ENCODE measurements around the gene DIRAS1.
"Not testable (repeated sequence)": the region's sequence is repeated elsewhere in the genome, so short reads cannot be mapped to it uniquely, and the experiment has no call there.

The DIRAS1 gene

DNA sequence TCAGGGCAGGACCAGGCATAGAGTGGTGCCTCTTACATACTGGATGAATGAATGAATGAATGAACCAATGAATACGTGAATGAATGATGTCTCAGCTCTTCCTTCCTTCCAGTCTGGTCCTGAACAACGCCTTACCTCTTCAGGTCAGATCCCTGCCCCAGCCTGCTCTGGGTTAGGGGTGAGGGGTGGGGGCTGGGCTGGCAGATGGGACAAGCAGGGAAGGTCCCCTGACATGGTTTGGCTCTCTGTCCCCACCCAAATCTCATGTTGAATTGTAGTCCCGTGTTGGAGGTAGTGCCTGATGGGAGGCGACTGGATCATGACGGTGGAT, 9.3 kb downstream of the DIRAS1 start:
- DNase-seq (ENCODE audit: low read depth, low spot score) = no peak

DNA sequence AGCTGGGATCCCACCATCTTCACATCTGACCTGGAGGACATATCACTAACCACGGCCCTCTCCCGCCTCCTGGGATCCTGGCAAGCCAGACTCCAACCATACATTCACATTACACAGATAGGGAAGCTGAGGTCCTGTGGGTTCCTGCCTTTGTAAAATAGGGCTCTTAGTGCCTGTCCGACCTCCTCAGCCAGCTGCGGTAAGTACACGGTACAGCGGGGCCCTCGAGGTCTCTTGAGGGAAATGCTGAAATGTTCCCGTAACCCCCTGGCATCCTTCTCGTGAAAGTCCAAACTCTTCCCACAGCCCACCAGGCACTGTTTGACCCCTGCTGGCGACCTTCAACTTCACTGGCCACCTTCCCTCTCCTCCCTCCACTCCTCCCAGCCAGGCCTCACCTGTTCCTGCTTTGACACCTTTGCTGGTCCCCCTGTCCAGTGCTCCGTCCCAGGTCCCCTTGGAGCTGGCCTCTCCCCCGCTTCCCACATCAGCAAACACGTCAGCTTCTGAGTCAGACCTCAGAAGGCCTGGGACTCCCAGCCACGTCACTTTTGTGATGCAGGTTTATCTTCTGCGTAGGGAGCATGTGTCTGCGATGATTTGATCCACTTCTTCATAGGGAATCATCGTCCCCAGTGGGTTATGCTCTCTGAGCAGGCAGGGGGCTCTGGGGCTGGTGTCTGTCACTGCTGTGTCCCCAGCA, 9.8 kb downstream of the DIRAS1 start:
- DNase-seq (ENCODE audit: low read depth, low spot score) = no peak

- no peak for DNase-seq (ENCODE audit: low read depth, low spot score)
Observed at GRCh38 chr19:2706251-2706650, 14.9 kb downstream of the DIRAS1 start.

DNA sequence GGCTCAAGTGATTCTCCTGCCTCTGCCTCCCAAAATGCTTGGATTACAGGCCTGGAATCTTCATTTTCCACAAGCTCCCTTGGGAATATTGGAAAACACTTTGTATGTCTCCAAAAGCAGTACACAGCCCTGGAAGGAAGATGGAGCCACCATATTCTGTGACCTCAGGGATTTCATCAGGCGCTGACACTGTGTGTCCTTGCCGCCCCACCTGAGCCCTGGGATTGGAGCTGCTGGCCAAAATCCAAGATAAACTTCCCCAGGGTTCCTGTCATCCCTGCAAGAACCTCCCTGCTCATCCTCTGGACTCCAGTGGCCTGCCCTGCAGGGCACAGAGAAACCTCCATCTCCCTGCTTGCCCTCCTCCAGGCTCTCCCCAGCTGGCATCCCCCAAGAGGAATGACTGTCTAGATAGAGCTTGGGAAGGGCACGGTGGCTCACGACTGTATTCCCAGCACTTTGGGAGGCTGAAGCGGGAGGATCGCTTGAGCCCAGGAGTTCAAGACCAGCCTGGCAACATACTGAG, 17.4 kb downstream of the DIRAS1 start:
- DNase-seq (ENCODE audit: low read depth, low spot score) = no peak

DNA sequence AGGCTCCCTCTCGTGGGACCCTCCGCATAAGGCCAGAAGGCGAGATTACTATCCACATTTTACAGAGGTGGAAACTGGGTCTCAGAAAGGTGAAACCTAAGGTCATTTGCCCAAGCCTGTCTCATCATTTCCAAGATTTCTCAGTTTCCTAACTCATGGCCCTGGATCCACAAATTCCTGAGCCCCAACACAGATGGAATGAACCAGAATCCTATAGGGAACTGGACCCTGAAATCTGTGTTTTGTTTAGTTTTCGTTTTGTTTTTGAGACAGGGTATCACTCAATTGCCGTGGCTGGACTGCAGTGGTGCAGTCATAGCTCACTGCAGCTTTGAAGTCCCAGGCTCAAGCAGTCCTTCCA, 18.1 kb downstream of the DIRAS1 start:
- no peak for DNase-seq (ENCODE audit: low read depth, low spot score)

DNA sequence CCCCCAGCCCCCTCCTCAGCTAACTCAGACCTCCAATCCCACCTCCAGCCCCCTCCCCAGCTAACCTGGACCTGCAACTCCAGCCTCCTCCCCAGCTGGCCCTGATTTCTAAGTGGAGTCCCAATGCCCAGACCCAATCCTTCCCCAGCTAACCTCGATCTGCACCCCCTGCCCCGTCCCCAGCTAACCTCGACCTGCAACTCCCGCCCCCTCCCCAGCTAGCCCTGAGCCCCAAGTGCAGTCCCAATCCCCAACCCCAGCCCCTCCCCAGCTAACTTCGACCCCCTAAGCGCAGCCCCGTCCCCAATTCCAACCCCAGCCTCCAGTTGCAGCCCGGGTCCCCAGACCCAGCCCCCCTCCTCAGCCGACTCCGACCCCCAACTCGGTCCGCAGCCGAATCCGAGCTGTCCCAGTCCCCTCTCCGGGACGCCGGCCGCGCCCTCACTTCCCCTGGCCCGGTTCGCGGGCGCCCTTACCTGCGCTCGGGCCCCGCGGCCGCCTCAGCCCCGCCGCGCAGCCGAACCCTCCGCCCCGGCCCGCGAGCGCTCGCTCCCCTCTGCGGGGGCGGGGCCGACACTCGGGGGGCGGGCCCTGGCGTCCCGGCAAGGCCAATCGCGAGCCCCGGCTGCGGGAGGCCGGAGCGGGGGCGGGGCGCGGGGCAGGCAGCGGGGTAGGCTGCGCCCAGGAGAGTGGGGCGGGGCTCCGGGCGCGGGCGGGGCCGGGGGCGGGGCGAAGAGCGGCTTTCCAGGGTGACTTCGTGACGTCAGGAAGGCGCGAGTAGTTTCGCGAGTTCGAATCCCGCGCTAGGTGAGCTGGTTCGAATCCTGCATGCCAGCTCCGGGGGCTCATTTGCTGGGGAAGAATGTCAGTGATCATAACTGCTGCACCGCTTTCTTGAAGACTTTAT, 18.7 kb downstream of the DIRAS1 start, which contains the start of gene GNG7:
Gene GNG7, minus strand, starts transcription at position 525 of the 907 bp plus-strand sequence. CDS start 182,006 bp downstream, outside the sequence.
- peak; percentile 59 for DNase-seq (ENCODE audit: low read depth, low spot score)

DNA sequence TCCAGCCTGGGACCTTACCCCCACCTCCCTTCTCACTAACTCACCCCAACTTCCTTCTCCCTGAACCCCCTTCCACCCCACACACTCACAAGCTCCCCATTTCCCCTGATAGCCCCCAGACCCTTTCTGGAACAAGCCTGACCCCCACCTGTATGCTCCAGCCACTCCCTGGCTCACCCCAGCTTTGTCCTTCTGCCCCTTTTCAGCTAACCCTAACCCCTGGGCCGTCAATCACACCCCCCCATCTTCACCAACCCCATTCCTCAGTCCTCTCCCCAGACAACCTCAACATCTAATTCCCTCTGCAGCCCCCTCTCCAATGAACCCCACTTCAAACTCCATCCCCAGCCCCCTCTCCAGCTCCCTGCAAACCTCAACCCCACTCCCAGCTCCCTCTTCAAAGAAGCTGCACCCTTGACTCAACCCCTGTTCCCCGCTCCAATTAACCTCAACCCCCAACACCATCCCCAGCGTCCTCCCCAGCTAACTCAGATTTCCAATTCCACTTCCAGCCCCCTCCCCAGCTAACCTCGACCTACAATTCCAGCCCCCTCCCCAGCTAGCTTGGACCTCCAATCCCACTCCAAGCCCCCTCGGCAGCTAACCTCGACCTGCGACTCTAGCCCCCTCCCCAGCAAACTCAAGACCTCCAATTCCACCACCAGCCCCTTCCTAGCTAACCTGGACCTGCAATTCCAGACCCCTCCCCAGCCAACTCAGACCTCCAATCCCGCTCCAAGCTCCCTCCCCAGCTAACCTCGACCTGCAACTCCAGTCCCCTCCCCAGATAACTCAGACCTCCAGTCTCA, 19.6 kb downstream of the DIRAS1 start:
- no peak for DNase-seq (ENCODE audit: low read depth, low spot score)

- DNase-seq (ENCODE audit: low read depth, low spot score) = no peak
Observed at GRCh38 chr19:2700660-2701360, 20.4 kb downstream of the DIRAS1 start.

GRCh38 chr19:2699413-2700140, 21.6 kb downstream of the DIRAS1 start:
- DNase-seq (ENCODE audit: low read depth, low spot score) = no peak

DNA sequence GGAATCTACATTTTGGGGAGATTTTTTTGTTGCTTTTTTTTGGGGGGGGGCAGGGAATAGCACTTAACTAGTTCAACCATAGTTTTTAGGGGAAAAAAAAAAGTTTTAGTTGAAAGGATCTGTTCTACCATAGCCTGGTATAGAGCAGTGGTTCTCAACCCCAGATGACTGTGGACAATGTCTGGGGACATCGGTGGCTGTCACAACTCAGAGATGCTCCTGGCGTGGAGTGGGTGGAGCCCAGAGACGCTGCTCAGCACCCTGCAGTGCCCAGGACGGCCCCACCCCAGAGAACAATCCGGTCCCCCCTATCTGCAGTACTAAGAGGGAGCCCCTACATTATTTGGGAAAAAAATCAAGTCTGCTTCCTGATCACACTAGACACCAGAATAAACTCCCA, 27.0 kb downstream of the DIRAS1 start:
- DNase-seq (ENCODE audit: low read depth, low spot score) = no peak

- no peak for DNase-seq (ENCODE audit: low read depth, low spot score)
Observed at GRCh38 chr19:2693492-2694160, 27.5 kb downstream of the DIRAS1 start.

DNA sequence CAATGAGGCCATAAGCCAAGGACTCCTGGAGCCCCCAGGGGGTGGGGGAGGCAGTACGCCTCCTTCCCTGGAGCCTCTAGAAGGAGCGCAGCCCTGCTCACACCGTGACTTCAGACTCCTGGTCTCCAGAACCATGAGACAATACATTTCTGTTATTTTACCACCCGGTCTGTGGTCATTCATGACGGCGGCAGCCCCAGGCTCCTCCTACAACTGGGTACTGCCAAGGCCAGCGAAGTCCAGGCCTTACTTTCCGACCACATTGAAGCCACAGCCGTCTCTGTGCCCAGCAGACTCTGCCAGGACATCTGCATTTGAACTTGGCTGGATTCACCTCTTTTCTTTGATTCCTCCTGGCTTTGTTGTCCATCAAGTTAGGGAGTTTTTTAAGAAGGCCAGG, 29.2 kb downstream of the DIRAS1 start:
- no peak for DNase-seq (ENCODE audit: low read depth, low spot score)

- no peak for DNase-seq (ENCODE audit: low read depth, low spot score)
Observed at GRCh38 chr19:2690856-2691255, 30.3 kb downstream of the DIRAS1 start.

- no peak for DNase-seq (ENCODE audit: low read depth, low spot score)
Observed at GRCh38 chr19:2686360-2686759, 34.8 kb downstream of the DIRAS1 start.

GRCh38 chr19:2685204-2685704, 35.9 kb downstream of the DIRAS1 start:
- DNase-seq (ENCODE audit: low read depth, low spot score) = no peak

DNA sequence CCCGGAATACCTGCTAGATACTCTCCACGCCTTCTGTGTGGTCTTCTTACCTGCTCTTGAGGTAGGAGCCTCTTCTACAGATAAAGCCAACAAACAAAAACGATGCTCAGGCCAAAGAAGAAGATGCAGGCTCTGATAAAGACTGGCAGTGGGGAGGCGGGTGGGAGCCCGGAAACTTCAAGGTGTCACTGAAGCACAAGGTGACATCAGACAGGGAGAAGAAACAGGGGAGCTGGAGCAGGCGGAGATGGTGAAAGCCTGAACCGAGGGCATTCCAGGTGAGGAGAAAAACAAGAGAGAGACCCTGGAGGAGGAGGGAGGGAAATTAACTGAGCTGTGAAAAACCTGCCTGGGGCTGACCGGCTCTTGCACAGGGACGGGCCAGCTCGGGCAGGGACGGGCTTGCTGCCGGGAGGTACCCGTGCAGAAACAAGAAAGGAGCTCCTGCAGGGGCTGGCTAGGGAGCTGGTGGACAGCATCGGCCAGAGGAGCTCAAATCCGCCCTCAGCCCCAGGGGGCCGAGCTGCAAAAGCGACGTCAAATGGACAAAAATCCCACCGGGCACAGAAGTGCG, 37.7 kb downstream of the DIRAS1 start:
- DNase-seq (ENCODE audit: low read depth, low spot score) = peak; percentile 86

DNA sequence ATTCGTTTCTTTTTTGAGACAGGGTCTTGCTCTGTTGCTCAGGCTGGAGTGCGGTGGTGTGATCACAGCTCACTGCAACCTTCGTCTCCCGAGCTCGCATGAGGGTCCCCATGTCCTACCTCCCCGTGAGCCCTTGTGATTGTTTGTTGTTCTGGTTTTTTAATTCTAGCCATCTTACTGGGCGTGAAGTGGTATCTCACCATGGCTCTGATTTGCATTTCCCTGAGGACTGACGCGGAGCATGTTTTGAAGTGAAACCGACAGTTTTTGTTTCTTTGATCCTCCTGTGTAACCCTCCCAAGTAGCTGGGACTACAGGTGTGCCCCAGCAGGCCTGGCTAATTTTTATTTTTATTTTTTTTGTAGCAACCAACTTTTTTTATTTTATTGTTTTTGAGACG, 40.4 kb downstream of the DIRAS1 start:
- DNase-seq (ENCODE audit: low read depth, low spot score) = no peak

- no peak for DNase-seq (ENCODE audit: low read depth, low spot score)
Observed at GRCh38 chr19:2679439-2679838, 41.7 kb downstream of the DIRAS1 start.

DNA sequence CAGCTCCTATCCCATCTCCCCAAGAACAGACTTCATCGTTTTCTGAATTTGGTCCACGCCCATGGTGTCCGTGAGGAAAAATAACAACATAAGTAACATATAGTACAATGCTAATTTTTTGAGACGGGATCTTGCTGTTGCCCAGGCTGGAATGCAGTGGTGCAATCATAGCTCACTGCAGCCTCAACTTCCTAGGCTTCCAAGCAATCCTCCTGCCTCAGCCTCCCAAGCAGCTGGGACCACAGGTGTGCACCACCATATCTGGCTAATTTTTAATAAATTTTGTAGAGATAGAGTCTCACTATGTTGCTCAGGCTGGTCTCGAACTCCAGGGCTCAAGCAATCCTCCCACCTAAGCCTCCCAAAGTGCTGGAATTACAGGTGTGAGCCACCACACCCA, 42.2 kb downstream of the DIRAS1 start:
- not testable (repeated sequence) for DNase-seq (ENCODE audit: low read depth, low spot score)
